Measurements from ENCODE around the gene TMUB1. TPM values are rescaled to one million over a fixed set of nuclear protein-coding genes. Genes with fewer than 3 reads are reported as not detected.

The TMUB1 gene
- total and polyA plus RNA-seq, 9 of the 15 experiments (the other 6 are each of a cell fraction or from before 2014, with no cell fraction given): 0.14 to 241 (median 74.1) TPM

DNA sequence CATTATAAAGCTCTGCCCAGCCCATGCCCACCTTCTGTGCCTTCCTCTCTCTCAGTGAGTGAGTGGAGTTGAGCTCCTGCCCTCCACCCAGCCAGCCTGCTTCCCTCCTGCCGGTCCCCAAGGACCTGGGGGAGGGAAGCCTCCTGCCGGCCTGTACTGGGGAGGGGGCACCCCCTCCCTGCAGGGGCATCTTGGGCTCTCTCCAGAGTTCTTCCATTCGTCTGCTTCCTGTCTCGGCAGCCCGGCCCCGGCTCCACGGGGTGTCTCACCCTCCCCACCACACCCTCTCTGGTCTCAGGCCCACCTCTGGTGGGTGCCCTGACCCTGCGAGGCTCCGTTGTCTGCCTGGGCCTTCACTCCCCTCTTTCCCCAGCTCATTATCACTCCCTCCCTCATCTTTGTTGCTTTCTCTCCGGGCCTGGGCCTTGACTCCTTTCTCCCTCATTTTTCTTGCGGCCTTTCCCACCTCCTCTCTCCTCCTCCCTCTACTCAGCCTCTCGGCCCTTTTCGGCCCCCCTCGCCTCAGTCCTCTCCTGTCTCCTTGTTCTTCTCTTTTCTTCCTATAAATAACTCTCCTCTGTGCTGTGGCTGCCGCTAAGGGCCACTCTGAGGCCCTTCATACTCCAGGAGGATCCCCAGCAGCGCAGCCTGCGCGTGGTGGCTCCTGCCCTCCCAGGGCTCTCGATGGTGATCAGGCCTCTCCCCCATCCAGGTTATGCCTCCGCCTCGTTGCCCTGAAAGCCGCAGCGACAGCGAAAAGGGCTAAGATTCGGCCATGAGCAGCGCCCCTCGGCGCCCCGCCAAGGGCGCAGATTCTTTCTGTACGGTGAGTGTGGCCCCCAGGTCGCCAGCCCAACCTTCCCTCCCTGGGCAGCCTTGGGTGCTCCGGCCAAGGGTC is 21.8 kb downstream of the TMUB1 start (continued):
- TF ChIP-seq, protein P1, sequence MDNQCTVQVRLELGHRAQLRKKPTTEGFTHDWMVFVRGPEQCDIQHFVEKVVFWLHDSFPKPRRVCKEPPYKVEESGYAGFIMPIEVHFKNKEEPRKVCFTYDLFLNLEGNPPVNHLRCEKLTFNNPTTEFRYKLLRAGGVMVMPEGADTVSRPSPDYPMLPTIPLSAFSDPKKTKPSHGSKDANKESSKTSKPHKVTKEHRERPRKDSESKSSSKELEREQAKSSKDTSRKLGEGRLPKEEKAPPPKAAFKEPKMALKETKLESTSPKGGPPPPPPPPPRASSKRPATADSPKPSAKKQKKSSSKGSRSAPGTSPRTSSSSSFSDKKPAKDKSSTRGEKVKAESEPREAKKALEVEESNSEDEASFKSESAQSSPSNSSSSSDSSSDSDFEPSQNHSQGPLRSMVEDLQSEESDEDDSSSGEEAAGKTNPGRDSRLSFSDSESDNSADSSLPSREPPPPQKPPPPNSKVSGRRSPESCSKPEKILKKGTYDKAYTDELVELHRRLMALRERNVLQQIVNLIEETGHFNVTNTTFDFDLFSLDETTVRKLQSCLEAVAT (IDR thresholded peaks at IDR 0.05): peak in 1 of 2 experiments; percentile 52; a peak in 1 of 4 replicates
- TF ChIP-seq, protein P2, sequence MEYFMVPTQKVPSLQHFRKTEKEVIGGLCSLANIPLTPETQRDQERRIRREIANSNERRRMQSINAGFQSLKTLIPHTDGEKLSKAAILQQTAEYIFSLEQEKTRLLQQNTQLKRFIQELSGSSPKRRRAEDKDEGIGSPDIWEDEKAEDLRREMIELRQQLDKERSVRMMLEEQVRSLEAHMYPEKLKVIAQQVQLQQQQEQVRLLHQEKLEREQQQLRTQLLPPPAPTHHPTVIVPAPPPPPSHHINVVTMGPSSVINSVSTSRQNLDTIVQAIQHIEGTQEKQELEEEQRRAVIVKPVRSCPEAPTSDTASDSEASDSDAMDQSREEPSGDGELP (CRISPR knock-in tag; IDR thresholded peaks at IDR 0.05; ENCODE audit: borderline replicate concordance): 0 out of 2 replicates have a peak, but pooled peaks have one; percentile 2
- no peak for TF ChIP-seq HDAC2 (IDR thresholded peaks at IDR 0.05)
- no peak for TF ChIP-seq TEAD2 (tag; IDR thresholded peaks at IDR 0.05)
- TF ChIP-seq LARP7 (IDR thresholded peaks at IDR 0.05): peak; percentile 92
- TF ChIP-seq, protein P3, sequence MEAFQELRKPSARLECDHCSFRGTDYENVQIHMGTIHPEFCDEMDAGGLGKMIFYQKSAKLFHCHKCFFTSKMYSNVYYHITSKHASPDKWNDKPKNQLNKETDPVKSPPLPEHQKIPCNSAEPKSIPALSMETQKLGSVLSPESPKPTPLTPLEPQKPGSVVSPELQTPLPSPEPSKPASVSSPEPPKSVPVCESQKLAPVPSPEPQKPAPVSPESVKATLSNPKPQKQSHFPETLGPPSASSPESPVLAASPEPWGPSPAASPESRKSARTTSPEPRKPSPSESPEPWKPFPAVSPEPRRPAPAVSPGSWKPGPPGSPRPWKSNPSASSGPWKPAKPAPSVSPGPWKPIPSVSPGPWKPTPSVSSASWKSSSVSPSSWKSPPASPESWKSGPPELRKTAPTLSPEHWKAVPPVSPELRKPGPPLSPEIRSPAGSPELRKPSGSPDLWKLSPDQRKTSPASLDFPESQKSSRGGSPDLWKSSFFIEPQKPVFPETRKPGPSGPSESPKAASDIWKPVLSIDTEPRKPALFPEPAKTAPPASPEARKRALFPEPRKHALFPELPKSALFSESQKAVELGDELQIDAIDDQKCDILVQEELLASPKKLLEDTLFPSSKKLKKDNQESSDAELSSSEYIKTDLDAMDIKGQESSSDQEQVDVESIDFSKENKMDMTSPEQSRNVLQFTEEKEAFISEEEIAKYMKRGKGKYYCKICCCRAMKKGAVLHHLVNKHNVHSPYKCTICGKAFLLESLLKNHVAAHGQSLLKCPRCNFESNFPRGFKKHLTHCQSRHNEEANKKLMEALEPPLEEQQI (IDR thresholded peaks at IDR 0.05): no peak
- TF ChIP-seq TBP (optimal IDR thresholded peaks at IDR 0.05; ENCODE audit: low read depth, low read length): peak; percentile 14
- peak; percentile 53; the same call in 1 of the 2 replicates for TF ChIP-seq HDGF (IDR thresholded peaks at IDR 0.05)
- no peak for TF ChIP-seq KLF1 (tag; IDR thresholded peaks at IDR 0.05)
- peak; percentile 52; the same call in 1 of the 2 replicates for TF ChIP-seq HLTF (IDR thresholded peaks at IDR 0.05)
- no peak for TF ChIP-seq ARID1B (IDR thresholded peaks at IDR 0.05)
- 0 out of 2 replicates have a peak, but pooled peaks have one; percentile 3 for TF ChIP-seq CBFB (CRISPR knock-in tag; IDR thresholded peaks at IDR 0.05)
- TF ChIP-seq PCBP1 (IDR thresholded peaks at IDR 0.05; ENCODE audit: low read depth, low read length, poor library complexity, severe bottlenecking): peak; percentile 34
- TF ChIP-seq NELFE (IDR thresholded peaks at IDR 0.05; ENCODE audit: insufficient read depth, insufficient read length): no peak
- TF ChIP-seq ZBTB34 (CRISPR knock-in tag; IDR thresholded peaks at IDR 0.05): no peak
- peak; percentile 59; the same call in 1 of the 2 replicates for TF ChIP-seq ZNF12 (CRISPR knock-in tag; IDR thresholded peaks at IDR 0.05)
- TF ChIP-seq CXXC5 (CRISPR knock-in tag; IDR thresholded peaks at IDR 0.05): peak; percentile 25; the same call in 1 of the 2 replicates
- no peak for TF ChIP-seq EGR1 (conservative IDR thresholded peaks at IDR 0.05)
- no peak for TF ChIP-seq SUPT5H (IDR thresholded peaks at IDR 0.05)
- no peak for TF ChIP-seq TAF7 (tag; IDR thresholded peaks at IDR 0.05)

Measured in K562 (cell line).